GM23338 (cell line): ENCODE results near the gene SF1.

Source experiments
- CREB1 ChIP-seq: fragments of 250-450 bp; sonication (Bioruptor Pico); IDR thresholded peaks from 2 replicates; pipeline ENCODE4 v1.5.0; 2020; ENCODE audit warnings: low read depth, mild to moderate bottlenecking, moderate library complexity
- CTCF ChIP-seq, 2 experiments: fragments of 200-600 bp in 1 of 2; sonication (generic) in 1 of 2; conservative IDR thresholded peaks; 2 replicates each; pipeline versions ENCODE4 v1.5.1 to v1.6.1; 2016 to 2017; ENCODE audit warnings: antibody characterized with exemption in 2 of 2, low read depth in 2 of 2, mild to moderate bottlenecking in 2 of 2, moderate library complexity in 1 of 2
- ETS1 ChIP-seq: IDR thresholded peaks from 2 replicates; pipeline ENCODE4 v1.6.1; 2016; ENCODE audit warnings: antibody characterized with exemption
- EZH2 ChIP-seq: fragments of 200-600 bp; sonication (generic); IDR thresholded peaks from one replicate; pipeline ENCODE4 v1.8.0; 2017; ENCODE audit warnings: antibody characterized with exemption, mild to moderate bottlenecking, low read depth; ENCODE audit not compliant: unreplicated experiment
- EZH2phosphoT487 ChIP-seq: fragments of 200-600 bp; sonication (generic); IDR thresholded peaks from one replicate; pipeline ENCODE4 v1.8.1; 2018; ENCODE audit warnings: antibody characterized with exemption; ENCODE audit not compliant: unreplicated experiment
- JUNB ChIP-seq: IDR thresholded peaks from one replicate; pipeline ENCODE4 v1.6.1; 2016; ENCODE audit warnings: antibody characterized with exemption; ENCODE audit not compliant: unreplicated experiment
- NANOG ChIP-seq: IDR thresholded peaks from 2 replicates; pipeline ENCODE4 v1.6.1; 2016; ENCODE audit warnings: antibody characterized with exemption, borderline replicate concordance
- POLR2AphosphoS5 ChIP-seq: IDR thresholded peaks from 2 replicates; pipeline ENCODE4 v1.6.1; 2016; ENCODE audit warnings: antibody characterized with exemption, low read depth
- REST ChIP-seq: IDR thresholded peaks from one replicate; pipeline ENCODE4 v1.6.1; 2018; ENCODE audit warnings: antibody characterized with exemption; ENCODE audit not compliant: unreplicated experiment
- STAT1 ChIP-seq: IDR thresholded peaks from one replicate; pipeline ENCODE4 v1.6.1; 2016; ENCODE audit warnings: antibody characterized with exemption; ENCODE audit not compliant: unreplicated experiment
- ZNF114 ChIP-seq: fragments of 250-450 bp; sonication (Bioruptor Pico); IDR thresholded peaks from 2 replicates; pipeline ENCODE4 v1.5.0; 2020; ENCODE audit warnings: mild to moderate bottlenecking, moderate library complexity
- ZNF331 ChIP-seq: fragments of 250-450 bp; sonication (Bioruptor Pico); IDR thresholded peaks from 2 replicates; pipeline ENCODE4 v1.5.0; 2020; ENCODE audit warnings: low read depth, mild to moderate bottlenecking, moderate library complexity

GRCh38 chr11:64794526-64794925 is 16.2 kb upstream of the SF1 start:
- no peak for TF ChIP-seq CTCF (conservative IDR thresholded peaks at IDR 0.05; ENCODE audit: low read depth in 2 of 2)
- no peak for TF ChIP-seq POLR2AphosphoS5
- TF ChIP-seq EZH2, result no peak
- no peak for TF ChIP-seq JUNB
- TF ChIP-seq EZH2phosphoT487, result no peak
- no peak for TF ChIP-seq CREB1 (CRISPR knock-in tag)
- TF ChIP-seq NANOG, result no peak
- no peak for TF ChIP-seq REST
- TF ChIP-seq STAT1, result no peak
- TF ChIP-seq ZNF331 (CRISPR knock-in tag), result no peak
- no peak for TF ChIP-seq ZNF114 (CRISPR knock-in tag)
- no peak for TF ChIP-seq ETS1
